ENCODE results near the gene IL15RA. TPM values are rescaled to one million over a fixed set of nuclear protein-coding genes. Genes with fewer than 3 reads are reported as not detected.

IL15RA gene
- total RNA-seq, 2 donors from 2014 or later: 10.9 to 15.7 TPM

DNA sequence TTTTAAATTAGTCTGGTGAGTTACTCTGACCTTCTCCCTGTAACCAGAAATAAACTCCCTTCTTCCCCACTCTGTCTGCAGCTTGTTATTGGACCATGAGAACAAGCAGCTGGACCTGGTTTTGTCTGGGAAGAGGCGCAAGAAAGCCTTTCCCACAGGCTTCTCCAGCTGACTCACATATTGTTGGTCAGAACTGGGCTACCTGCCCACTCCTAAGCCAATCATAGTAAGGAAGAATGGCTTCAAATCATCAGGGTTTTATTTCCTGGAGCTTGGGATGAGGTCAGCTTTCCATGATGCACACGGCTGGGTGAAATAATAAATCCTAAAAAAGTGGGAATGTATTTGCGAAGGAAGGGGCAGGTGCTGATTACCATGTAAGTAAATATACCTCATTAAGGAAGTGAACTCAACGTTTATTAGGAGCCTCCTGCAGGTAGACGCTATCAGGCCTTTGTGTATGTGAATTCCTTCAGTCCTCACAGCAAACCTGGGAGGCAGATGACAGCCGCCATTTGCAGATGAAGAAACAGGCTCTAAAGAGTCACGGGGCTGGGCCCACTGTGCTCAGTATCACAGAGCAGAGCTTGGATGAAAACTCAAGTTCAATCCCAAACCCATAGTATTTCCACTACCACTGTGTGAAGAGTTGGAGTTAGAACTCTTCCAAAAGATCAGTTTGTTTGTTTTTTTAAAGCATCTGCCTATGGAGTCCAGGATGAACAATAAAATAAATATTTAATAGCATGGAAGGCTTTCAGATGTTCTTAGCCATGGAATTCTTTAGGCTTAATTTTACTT, 32.8 kb downstream of the IL15RA start:
- intact Hi-C loops (cut with DNase I): loop anchor here in 1 of 2 donors (10.0 kb wide), 1 partner anchor 150 kb away; no protein-coding TSS in a partner anchor
- peak; percentile 91 for DNase-seq
- peak; percentile 70 to 75 for ATAC-seq

- intact Hi-C loops (cut with DNase I): loop anchor here in 1 of 2 donors (10.0 kb wide), 1 partner anchor 151 kb away; no protein-coding TSS in a partner anchor
- DNase-seq: peak; percentile 68
- peak; percentile 21 to 55 for ATAC-seq
Observed at GRCh38 chr10:5943536-5943935, 33.8 kb downstream of the IL15RA start.

GRCh38 chr10:5942474-5942873, 34.9 kb downstream of the IL15RA start:
- intact Hi-C loops (cut with DNase I): loop anchor here in 1 of 2 donors (10.0 kb wide), 1 partner anchor 152 kb away; no protein-coding TSS in a partner anchor
- ATAC-seq (peak; percentile 33 to 45), DNase-seq (peak; percentile 78)

- peak in 1 of 2 donors; percentile 0 for ATAC-seq
- DNase-seq: no peak
- intact Hi-C loops (cut with DNase I): loop anchor here in 1 of 2 donors (10.0 kb wide), 1 partner anchor 153 kb away; no protein-coding TSS in a partner anchor
Observed at GRCh38 chr10:5942001-5942400, 35.3 kb downstream of the IL15RA start.

DNA sequence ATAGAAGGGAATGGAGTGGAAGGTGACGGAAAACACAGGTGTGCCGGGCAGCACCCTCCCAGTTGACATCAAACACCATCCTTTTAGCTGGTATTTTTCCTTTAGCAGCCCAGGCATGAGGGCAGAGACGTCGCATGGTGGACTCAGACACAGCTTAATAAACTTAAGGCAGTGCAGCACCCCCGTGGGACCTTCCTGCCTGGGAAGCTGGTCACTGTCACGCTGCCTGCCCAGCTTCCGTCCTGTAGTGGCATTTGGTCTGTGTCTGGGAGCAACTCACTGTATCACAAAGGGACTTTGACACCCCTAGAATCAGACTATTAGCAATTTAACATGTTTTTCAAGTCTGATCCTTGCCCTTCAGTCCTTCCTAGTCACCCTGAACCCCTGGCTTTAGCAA, 35.8 kb downstream of the IL15RA start:
- intact Hi-C loops (cut with DNase I): loop anchor here in 1 of 2 donors (10.0 kb wide), 1 partner anchor 153 kb away; no protein-coding TSS in a partner anchor
- DNase-seq: no peak
- no peak for ATAC-seq

DNA sequence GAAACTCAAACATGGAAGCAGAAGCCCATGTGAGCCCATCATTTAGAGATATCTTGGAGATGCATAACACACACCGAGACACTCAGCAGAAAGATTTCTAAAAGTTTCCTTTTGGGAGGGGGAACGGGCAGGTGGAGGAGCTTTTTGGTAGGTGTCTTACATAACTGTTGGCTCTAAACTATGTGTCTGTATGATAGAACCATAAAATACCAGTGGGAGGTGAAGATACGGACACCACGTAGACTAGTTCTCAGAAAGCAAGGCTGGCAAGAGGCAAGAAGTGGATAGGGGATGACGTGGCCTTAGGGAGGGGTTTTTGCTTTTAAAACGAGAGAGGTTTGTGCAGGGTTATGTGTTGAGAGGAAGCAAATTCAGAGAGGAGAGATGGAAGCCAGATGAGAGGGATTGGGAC, 36.5 kb downstream of the IL15RA start:
- intact Hi-C loops (cut with DNase I): loop anchor here in 1 of 2 donors (10.0 kb wide), 1 partner anchor 154 kb away; no protein-coding TSS in a partner anchor
- peak in 1 of 2 donors; percentile 9 for ATAC-seq
- DNase-seq: no peak

DNA sequence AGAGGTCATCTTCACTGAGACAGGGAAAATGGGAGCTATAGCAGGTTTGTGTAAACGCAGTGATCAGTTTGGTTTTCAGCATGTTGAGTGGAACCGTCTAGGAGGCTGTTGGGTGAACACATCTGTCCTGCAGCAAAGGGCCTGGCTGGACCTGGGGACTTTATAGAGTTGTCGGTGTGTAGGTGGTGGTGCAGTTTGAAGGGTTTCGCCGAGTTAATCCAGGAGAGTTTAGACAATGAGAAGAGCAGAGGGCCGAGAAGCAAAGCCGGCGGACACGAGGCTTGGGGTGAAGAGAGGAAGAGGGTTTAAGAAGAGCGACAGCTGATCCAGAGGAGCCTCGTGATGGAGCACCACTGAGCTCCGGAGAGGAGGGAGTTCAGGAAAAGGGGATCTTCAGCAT, 39.1 kb downstream of the IL15RA start:
- intact Hi-C loops (cut with DNase I): no loop called here
- DNase-seq (no peak), ATAC-seq (no peak)

DNA sequence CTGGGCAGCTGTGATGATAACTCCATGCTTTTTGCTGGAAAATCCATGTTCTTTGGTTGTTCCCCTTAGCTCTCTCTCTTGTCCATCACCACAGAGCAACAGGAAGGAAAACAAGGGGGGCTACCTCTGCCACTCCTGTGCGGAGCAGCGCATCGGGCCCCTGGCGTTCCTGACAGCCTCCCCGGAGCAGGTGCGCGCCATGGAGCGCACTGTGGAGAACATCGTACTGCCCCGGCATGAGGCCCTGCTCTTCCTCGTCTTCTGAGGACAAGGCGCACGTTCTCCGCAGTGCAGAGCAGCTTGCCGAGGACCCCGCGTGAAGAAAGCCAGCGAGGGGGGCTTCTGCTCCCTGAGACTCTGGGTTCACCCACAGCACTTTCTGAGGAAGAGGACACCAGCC, 40.3 kb downstream of the IL15RA start:
- ATAC-seq: no peak
- intact Hi-C loops (cut with DNase I): no loop called here
- no peak for DNase-seq

DNA sequence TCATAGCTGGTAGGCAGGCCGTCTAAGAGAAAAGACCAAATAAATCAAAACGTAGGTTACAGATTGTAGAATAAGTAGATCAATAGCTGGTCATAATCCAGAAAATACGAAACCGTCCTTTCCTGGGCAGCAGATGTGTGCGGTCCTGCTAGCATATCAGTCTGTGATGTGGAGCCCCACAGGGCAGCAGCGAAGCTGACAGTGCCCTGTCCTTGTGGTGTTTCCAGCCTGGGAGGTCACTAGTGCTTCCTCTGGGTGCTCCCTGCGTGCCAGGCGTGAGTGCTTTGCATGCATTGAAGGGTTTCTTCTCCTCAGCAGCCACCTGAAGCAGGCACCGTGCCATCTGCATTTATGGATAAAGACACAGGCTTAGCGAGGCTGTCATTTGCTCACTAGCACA, 41.7 kb downstream of the IL15RA start:
- ATAC-seq (peak; percentile 15 to 42), DNase-seq (no peak)
- intact Hi-C loops (cut with DNase I): no loop called here

DNA sequence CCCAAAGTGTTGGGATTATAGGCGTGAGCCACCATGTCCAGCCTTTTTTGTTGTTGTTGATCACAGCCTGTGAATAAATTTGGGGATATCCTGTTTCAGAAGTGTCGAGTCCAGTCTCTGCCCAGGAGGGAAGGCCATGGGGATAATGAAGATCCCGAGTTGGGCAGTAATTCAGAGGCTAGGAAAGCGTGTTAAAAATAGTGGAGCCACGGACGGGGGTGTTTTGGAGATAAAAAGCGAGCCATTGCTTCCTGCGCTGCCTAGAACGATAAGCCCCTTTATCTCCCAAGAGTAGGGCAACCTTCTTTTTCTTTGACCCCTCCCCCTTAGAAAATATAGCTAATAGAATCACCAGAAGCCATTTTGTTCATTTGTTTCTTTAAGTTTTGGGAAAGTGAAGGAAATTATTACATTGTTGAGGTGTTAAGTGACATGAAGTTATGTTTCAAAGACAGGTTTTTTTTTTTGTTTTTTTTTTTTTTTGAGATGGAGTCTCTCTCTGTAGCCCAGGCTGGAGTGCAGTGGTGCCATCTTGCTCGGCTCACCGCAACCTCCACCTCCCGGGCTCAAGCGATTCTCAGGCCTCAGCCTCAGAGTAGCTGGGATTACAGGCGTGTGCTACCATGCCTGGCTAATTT, 43.3 kb downstream of the IL15RA start:
- ATAC-seq (no peak), DNase-seq (no peak)
- intact Hi-C loops (cut with DNase I): no loop called here

DNA sequence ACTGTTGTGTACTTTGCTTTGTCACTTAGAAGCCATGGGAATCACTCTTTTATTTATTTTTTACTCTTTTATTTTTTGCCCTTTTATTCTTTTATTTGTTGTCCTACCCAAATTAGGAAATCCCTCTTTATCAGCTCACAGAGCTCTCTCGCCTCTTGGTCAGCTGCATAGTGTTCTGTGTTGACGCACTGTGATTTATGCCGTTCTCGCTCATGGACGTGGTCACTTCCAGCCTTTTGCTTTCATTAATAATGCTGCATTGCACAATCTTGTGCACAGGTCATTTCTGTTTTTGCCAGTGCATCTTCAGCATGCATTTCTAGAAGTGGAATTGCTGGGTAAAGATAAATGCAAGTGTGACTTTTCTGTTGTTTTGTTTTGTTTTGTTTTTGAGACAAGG, 45.0 kb downstream of the IL15RA start:
- no peak for DNase-seq
- intact Hi-C loops (cut with DNase I): no loop called here
- ATAC-seq: no peak

DNA sequence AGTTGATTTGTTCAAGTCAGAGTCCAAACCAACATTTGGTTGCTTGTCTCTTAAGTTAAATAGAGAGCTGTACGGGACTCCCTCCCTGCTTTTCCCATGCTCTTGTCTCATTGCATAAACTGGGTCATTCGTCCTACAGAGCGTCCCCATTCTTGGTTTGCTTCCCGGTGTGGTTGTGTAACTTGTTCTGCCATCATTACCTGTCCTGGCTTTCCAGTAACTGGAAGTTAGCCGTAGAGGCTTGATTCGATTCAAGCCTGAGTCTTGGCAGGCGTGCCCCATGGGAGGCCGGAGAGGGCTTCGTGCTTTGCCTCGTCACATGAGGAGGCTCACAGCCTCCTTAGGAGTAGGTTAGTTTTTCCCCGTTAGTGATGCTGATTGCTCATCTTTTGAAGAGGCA, 47.1 kb downstream of the IL15RA start:
- ATAC-seq: no peak

GRCh38 chr10:5929442-5929841, 47.9 kb downstream of the IL15RA start:
- intact Hi-C loops (cut with DNase I): no loop called here
- ATAC-seq (no peak), DNase-seq (no peak)

More for the DNA sequence above, 47.1 kb downstream of the IL15RA start:
- intact Hi-C loops (cut with DNase I): no loop called here
- no peak for DNase-seq

DNA sequence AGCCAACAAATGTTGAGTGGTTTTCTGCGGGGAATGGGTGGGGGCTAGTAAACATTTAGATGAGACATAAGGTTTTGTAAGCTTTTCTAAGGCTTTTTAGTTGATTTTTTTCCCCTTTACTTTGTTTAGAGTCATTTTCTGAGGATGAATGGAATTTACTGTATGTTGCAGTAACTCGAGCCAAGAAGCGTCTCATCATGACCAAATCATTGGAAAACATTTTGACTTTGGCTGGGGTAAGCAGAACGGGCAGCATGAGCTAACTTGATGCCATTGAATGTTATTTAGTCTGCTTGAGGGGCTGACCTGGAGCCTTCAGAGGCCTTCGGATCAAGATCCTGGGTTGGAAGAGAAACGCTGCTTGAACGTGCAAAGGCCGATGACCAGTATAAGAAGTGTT, 50.0 kb downstream of the IL15RA start:
- no peak for ATAC-seq
- no peak for DNase-seq
- intact Hi-C loops (cut with DNase I): no loop called here

- ATAC-seq: no peak
- no peak for DNase-seq
- intact Hi-C loops (cut with DNase I): no loop called here
Observed at GRCh38 chr10:5924889-5925288, 52.5 kb downstream of the IL15RA start.

- no peak for DNase-seq
- no peak for ATAC-seq
- intact Hi-C loops (cut with DNase I): no loop called here
Observed at GRCh38 chr10:5921746-5922145, 55.6 kb downstream of the IL15RA start.

GRCh38 chr10:5919568-5919967, 57.8 kb downstream of the IL15RA start:
- intact Hi-C loops (cut with DNase I): no loop called here
- ATAC-seq: no peak
- DNase-seq: no peak

DNA sequence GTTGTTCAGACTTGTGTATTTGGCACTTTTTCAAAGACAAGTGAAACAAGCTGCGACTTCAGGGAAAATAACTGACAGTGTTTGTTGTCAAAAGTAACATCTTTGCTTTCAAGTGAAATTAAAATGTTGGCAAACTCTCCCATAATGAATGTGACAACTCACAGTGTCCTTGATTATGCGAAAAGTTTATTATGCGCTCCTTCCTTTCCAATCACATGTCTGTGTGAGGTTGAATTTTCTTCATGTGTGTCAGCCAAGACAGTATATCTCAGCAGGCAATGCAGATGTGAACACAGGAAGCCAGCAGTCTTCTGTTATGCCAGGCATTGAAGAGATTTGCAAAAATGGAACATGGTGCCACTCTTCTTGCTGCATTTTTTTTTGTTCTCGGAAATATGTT, 58.6 kb downstream of the IL15RA start:
- intact Hi-C loops (cut with DNase I): no loop called here
- ATAC-seq: no peak
- no peak for DNase-seq

DNA sequence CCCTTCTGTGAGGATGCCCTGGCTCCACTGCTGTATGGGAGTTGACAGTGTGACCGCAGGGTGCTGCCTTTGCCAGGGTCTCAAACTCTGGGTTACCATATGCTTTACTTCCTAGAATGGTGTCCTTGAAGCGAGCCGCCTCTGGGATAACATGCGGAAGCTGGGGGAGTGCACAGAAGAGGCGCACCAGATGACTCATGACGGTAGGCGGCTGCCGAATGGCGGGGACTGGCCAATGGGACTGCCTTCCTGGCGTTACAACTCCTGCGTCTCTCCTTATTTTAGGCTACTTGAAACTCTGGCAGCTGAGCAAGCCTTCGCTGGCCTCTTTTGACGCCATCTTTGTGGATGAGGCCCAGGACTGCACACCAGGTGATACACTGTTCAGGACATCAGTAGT, 60.0 kb downstream of the IL15RA start:
- ATAC-seq (no peak), DNase-seq (no peak)
- intact Hi-C loops (cut with DNase I): no loop called here

DNA sequence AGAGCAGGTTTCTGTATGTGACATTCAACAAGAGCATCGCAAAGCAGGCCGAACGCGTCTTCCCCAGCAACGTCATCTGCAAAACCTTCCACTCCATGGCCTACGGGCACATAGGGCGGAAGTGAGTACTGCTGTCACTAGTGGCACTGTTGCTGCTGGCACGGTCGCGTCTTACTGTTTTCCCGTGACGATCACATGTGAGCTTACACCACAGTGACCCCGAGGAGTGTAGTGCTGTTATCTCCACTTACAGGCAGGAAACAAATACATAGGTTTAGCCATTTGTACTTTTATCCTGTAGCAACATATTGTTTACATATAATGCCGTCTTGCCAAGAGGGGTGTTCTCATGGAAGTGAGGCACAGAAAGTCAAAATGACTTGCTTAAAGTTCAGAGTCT, 61.9 kb downstream of the IL15RA start:
- no peak for ATAC-seq
- intact Hi-C loops (cut with DNase I): no loop called here

More for the DNA sequence above, 61.9 kb downstream of the IL15RA start:
- DNase-seq: no peak
